Cardiac muscle cell (in vitro differentiated cells and primary cell): ENCODE measurements around the gene BAG2. TPM values are rescaled to one million over a fixed set of nuclear protein-coding genes. Genes with fewer than 3 reads are reported as not detected.

Source experiments
- DNase-seq, 2 donors: peaks; one replicate each; pipeline versions ENCODE4 v3.0.0 to v3.0.0-alpha.2; 2010 to 2017; ENCODE audit warnings: low read depth in 1 of 2, low spot score in 1 of 2
- H3K27ac ChIP-seq: fragments of 200-600 bp; sonication (generic); 2 replicates; pipeline ENCODE4 v1.5.1; 2016
- H3K27me3 ChIP-seq: fragments of 200-600 bp; sonication (generic); 2 replicates; pipeline ENCODE4 v1.6.0; 2016; ENCODE audit warnings: control low read depth
- H3K36me3 ChIP-seq: fragments of 200-600 bp; sonication (generic); 2 replicates; pipeline ENCODE4 v1.5.1; 2016; ENCODE audit warnings: control low read depth
- H3K4me1 ChIP-seq: fragments of 200-600 bp; sonication (generic); 2 replicates; pipeline ENCODE4 v1.8.1; 2017; ENCODE audit warnings: low read depth, mild to moderate bottlenecking, mixed run types
- H3K4me3 ChIP-seq: fragments of 200-600 bp; sonication (generic); 2 replicates; pipeline ENCODE4 v1.5.1; 2016; ENCODE audit warnings: mild to moderate bottlenecking
- H3K9me3 ChIP-seq: fragments of 200-600 bp; sonication (generic); 2 replicates; pipeline ENCODE4 v1.5.1; 2017; ENCODE audit warnings: low read depth, mild to moderate bottlenecking, control low read depth
- polyA plus RNA-seq: library from polyadenylated mRNA; unstranded; fragments of >200 nt; fragmentation: Nextera tagmentation; extraction: Ambion mirVana; gene quantifications from 2 replicates; pipeline ENCODE4 v1.2.1, GENCODE V29; 2016
- total RNA-seq: library from RNA; depleted of rRNA; stranded (reverse); fragments of >200 nt; gene quantifications from 2 replicates; pipeline ENCODE4 v1.2.3, GENCODE V29; 2016
- TF ChIP-seq, protein P1 (sequence below): IDR thresholded peaks from 2 replicates; pipeline ENCODE4 v1.5.1; 2012; ENCODE audit warnings: low read depth, mild to moderate bottlenecking, low read length

BAG2 gene
- total and polyA plus RNA-seq, 2 experiments from 2014 or later: 6.6 to 8.7 TPM

DNA sequence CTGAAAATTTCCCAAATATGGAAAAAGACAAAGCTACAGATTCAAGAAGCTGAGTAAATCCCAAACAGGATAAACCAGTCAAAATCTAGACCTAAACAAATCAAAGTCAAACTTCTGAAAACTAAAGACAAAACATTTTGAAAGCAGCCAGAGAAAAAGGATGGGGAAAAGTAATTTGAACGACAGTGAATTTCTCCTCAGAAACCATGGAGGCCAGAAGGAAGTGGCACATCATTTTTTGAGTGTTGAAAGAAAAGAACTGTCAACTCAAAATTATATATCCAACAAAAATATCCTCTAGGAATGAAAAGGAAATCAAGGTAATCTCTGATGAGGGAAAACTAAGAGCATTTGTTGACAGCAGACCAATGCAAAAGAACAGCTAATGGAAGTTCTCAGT lies 43.1 kb downstream of the BAG2 start:
- TF ChIP-seq, protein P1, sequence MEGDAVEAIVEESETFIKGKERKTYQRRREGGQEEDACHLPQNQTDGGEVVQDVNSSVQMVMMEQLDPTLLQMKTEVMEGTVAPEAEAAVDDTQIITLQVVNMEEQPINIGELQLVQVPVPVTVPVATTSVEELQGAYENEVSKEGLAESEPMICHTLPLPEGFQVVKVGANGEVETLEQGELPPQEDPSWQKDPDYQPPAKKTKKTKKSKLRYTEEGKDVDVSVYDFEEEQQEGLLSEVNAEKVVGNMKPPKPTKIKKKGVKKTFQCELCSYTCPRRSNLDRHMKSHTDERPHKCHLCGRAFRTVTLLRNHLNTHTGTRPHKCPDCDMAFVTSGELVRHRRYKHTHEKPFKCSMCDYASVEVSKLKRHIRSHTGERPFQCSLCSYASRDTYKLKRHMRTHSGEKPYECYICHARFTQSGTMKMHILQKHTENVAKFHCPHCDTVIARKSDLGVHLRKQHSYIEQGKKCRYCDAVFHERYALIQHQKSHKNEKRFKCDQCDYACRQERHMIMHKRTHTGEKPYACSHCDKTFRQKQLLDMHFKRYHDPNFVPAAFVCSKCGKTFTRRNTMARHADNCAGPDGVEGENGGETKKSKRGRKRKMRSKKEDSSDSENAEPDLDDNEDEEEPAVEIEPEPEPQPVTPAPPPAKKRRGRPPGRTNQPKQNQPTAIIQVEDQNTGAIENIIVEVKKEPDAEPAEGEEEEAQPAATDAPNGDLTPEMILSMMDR: no peak
- Histone ChIP-seq H3K9me3 (no peaks in the 10 kb centered on the region), H3K27ac (no peak overlapping the region), H3K27me3 (no peaks in the 10 kb centered on the region), H3K36me3 (no peaks in the 10 kb centered on the region), H3K4me1 (no peaks in the 10 kb centered on the region), H3K4me3 (no peak overlapping the region)
- DNase-seq: no peak

DNA sequence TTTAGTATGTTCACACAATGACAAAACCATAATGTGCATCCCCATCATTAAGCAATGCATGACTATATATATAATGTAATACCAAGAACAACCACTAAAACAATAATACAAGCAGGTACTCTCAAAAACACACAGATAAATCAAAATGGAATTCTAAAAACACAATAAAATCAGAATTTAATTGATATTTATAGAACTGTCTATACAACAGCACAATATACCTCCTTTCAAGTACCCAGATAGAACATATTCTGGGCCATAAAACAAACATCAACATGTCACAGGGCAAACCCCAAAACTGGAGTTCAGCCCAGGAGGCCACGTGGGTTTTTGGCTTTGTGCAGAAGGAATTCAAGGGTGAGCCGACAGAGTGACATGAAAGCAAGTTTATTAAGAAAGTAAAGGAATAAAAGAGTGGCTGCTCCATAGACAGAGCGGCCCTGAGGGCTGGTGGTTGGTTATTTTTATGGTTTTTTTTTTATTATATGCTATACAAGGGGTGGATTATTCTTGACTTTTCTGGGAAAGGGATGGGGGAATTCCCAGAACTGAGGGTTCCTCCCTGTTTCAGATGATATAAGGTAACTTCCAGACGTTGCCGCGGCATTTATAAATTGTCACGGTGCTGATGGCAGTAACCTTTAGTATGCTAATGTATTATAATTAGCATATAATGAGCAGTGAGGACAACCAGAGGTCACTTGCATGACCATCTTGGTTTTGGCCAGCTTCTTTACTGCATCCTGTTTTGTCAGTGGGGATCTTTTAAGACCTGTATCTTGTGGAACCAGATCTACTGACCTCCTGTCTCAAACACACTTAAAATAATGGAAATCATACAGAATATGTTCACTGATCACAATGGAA lies 44.3 kb downstream of the BAG2 start:
- TF ChIP-seq, protein P1: peak; percentile 11

DNA sequence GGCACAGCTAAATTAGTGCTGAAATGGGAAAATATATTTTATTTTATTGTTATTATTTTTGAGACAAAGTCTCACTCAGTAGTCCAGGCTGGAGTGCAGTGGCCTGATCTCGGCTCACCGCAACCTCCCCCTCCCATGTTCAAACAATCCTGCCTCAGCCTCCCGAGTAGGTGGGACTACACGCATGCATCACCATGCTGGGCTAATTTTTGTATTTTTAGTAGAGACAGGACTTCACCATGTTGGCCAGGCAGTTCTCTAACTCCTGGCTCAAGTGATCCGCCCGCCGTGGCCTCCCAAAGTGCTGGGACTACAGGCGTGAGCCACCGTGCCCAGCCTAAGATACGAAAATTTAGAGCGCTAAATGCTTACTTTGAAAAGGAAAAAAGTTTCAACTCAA lies 45.1 kb downstream of the BAG2 start:
- TF ChIP-seq, protein P1: no peak
- no peak for DNase-seq
- Histone ChIP-seq H3K4me3 (no peak overlapping the region), H3K27ac (no peak overlapping the region), H3K9me3 (no peaks in the 10 kb centered on the region), H3K27me3 (no peaks in the 10 kb centered on the region), H3K36me3 (no peaks in the 10 kb centered on the region), H3K4me1 (peaks cover 5% of the 10 kb centered on the region)

More for the DNA sequence above, 44.3 kb downstream of the BAG2 start:
- H3K4me1 ChIP-seq: peaks cover 5% of the 10 kb centered on the region
- H3K9me3 ChIP-seq: no peaks in the 10 kb centered on the region
- no peak overlapping the region for H3K4me3 ChIP-seq
- H3K27ac ChIP-seq: no peak overlapping the region
- H3K27me3 ChIP-seq: no peaks in the 10 kb centered on the region
- DNase-seq: peak in 1 of 2 donors; percentile 69
- H3K36me3 ChIP-seq: no peaks in the 10 kb centered on the region

DNA sequence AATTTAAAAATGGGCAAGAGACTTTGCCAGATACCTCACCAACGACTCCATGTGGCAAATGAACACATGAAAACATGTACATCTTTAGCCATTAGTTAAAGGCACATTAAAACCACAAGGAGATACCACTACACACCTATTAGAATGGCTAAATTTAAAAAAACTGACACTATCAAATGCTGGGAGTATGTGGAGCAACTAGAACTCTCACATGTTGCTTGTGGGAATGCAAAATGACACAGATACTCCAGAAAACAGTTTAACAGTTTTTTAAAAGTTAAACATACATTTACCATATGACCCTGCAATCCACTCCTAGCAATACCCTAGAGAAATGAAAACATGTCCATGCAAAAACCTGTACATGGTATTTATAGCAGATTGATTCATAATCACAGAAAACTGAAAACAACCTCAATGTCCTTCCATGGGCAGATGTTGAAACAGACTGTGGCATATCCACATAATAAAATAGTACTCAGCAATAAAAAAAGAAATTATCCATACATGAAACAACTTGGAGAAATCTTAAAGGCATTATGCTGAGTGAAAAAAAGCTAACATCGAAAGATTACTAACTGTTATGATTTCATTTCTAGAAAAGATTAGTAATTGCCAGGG lies 48.1 kb downstream of the BAG2 start:
- no peak overlapping the region for H3K27ac ChIP-seq
- H3K4me1 ChIP-seq: peaks cover 10% of the 10 kb centered on the region
- no peaks in the 10 kb centered on the region for H3K9me3 ChIP-seq
- no peak for DNase-seq
- no peaks in the 10 kb centered on the region for H3K36me3 ChIP-seq
- TF ChIP-seq, protein P1: no peak
- no peaks in the 10 kb centered on the region for H3K27me3 ChIP-seq
- H3K4me3 ChIP-seq: peak overlapping the region; percentile 94

DNA sequence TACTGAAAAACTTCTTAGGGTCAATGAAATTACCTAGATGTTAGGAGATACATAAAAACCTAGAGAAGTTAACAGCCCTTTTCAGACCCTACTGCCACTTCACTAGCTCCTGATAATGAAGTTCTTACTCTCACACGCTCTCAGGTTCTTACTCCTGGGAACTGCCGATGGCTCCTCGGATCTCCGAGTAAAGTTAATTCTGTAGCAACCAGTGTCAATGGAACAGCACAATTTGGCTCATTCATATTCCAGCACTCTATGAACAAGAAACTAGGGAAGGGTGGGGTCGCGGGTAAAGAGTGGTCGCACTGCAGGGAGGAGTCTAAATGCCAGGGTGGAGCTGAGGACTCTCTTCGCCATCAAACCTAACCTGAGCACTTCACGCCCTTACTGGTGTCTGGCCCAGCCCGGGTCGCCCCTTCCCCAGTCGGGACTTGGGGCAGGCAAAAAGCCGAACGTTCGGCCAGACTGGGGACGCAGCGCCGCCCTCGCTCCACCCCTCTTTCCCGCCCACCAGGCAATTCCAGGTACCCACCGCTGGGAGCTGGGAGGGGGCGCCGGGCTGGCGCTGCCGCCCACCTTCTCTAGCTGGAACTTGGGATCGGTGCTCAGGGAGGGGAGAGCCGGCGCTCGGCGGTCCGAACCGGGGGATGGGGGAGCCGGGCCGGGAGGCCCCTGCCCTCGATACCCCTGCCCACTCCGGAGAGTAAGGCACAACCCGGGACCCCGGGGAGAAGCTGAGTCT lies 49.2 kb downstream of the BAG2 start:
- H3K27ac ChIP-seq: peak overlapping the region; percentile 78

More for the DNA sequence above, 49.2 kb downstream of the BAG2 start:
- peak; percentile 73 to 83 for DNase-seq
- H3K4me1 ChIP-seq: peaks cover 10% of the 10 kb centered on the region
- H3K27me3 ChIP-seq: no peaks in the 10 kb centered on the region
- H3K36me3 ChIP-seq: no peaks in the 10 kb centered on the region
- H3K4me3 ChIP-seq: peak overlapping the region; percentile 94
- no peaks in the 10 kb centered on the region for H3K9me3 ChIP-seq
- TF ChIP-seq, protein P1: peak; percentile 41
